ENCODE measurements around the gene ANK3. TPM values are rescaled to one million over a fixed set of nuclear protein-coding genes. Genes with fewer than 3 reads are reported as not detected.
A peak's percentile ranks its signal among the peaks of the same experiment; 100 is the strongest.

Gene ANK3
- total and polyA plus RNA-seq, 2 experiments from 2014 or later = 46.5 to 85.2 TPM

DNA sequence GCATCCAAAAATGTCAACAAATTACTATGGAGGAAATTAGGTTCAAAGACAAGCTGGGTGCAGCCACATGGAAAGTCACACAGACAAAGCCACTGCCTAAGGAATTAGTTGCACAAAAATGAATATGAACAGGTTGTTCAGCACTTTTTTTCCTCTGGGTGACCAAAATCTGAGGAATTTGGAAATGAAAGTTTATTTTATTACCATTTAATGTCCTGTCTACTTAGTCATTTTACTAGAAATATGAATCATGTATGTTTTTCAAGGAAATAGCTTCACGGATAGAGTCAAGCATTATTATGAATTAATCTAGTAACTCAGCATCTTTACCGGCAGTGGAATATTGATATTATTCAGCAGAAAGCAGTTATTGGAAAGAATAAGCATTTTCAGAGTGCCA lies 106.3 kb downstream of the ANK3 start (continued):
- TF ChIP-seq, protein P1, sequence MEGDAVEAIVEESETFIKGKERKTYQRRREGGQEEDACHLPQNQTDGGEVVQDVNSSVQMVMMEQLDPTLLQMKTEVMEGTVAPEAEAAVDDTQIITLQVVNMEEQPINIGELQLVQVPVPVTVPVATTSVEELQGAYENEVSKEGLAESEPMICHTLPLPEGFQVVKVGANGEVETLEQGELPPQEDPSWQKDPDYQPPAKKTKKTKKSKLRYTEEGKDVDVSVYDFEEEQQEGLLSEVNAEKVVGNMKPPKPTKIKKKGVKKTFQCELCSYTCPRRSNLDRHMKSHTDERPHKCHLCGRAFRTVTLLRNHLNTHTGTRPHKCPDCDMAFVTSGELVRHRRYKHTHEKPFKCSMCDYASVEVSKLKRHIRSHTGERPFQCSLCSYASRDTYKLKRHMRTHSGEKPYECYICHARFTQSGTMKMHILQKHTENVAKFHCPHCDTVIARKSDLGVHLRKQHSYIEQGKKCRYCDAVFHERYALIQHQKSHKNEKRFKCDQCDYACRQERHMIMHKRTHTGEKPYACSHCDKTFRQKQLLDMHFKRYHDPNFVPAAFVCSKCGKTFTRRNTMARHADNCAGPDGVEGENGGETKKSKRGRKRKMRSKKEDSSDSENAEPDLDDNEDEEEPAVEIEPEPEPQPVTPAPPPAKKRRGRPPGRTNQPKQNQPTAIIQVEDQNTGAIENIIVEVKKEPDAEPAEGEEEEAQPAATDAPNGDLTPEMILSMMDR (conservative IDR thresholded peaks at IDR 0.05; ENCODE audit: low read depth in 2 of 2) = no peak
- TF ChIP-seq, protein P2, sequence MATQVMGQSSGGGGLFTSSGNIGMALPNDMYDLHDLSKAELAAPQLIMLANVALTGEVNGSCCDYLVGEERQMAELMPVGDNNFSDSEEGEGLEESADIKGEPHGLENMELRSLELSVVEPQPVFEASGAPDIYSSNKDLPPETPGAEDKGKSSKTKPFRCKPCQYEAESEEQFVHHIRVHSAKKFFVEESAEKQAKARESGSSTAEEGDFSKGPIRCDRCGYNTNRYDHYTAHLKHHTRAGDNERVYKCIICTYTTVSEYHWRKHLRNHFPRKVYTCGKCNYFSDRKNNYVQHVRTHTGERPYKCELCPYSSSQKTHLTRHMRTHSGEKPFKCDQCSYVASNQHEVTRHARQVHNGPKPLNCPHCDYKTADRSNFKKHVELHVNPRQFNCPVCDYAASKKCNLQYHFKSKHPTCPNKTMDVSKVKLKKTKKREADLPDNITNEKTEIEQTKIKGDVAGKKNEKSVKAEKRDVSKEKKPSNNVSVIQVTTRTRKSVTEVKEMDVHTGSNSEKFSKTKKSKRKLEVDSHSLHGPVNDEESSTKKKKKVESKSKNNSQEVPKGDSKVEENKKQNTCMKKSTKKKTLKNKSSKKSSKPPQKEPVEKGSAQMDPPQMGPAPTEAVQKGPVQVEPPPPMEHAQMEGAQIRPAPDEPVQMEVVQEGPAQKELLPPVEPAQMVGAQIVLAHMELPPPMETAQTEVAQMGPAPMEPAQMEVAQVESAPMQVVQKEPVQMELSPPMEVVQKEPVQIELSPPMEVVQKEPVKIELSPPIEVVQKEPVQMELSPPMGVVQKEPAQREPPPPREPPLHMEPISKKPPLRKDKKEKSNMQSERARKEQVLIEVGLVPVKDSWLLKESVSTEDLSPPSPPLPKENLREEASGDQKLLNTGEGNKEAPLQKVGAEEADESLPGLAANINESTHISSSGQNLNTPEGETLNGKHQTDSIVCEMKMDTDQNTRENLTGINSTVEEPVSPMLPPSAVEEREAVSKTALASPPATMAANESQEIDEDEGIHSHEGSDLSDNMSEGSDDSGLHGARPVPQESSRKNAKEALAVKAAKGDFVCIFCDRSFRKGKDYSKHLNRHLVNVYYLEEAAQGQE (IDR thresholded peaks at IDR 0.05; ENCODE audit: unreplicated experiment) = no peak
- TF ChIP-seq JUNB (IDR thresholded peaks at IDR 0.05; ENCODE audit: unreplicated experiment) = no peak
- TF ChIP-seq NANOG (IDR thresholded peaks at IDR 0.05; ENCODE audit: borderline replicate concordance) = no peak
- TF ChIP-seq CREB1 (CRISPR knock-in tag; IDR thresholded peaks at IDR 0.05; ENCODE audit: low read depth) = no peak
- TF ChIP-seq ZNF114 (CRISPR knock-in tag; IDR thresholded peaks at IDR 0.05) = no peak

DNA sequence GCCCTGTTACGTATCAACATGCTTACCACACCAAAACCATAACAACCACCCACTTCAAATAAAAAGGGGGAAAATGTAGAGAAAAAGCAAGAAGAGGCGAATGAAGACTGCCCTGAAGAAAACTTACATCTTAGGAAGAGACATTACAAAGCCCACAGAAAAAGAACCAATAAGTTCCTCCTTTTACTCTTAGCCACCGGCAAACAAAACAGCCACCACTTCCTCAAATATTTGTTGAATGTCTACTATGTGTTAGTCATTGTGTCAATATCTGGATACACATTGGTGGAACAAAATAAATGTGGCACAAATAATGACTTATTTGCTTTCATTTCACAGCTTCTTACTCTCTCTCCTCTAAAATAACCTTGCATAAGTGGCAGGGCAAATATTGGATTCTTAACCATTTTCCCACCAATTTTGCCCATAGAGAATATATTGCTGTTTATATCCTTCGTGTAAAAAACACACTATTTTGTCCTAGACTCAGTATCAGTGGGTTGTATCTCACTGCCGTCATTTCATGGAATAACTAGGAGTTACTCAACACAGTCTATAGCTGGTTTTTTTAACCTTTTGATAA lies 106.8 kb downstream of the ANK3 start:
- Mint-ChIP-seq H3K36me3 (ENCODE audit: low read depth) (no peaks in the 10 kb centered on the region), H3K4me3 (no peak overlapping the region), H3K27ac (peak overlapping the region; percentile 5; the same call in 1 of the 2 replicates), H3K27me3 (ENCODE audit: insufficient read depth, low read depth, poor library complexity) (no peaks in the 10 kb centered on the region), H3K4me1 (peaks cover 20% of the 10 kb centered on the region), H3K9me3 (no peaks in the 10 kb centered on the region)
- Histone ChIP-seq H3F3A (replicated peaks; ENCODE audit: low read depth) (no peaks in the 10 kb centered on the region), H3K4me3 (no peak overlapping the region), H3K27ac (ENCODE audit: low read depth) (no peak overlapping the region), H3K27me3 (ENCODE audit: insufficient read depth) (no peaks in the 10 kb centered on the region), H3K36me3 (ENCODE audit: insufficient read depth) (no peaks in the 10 kb centered on the region), H3K9me2 (ENCODE audit: insufficient read depth) (no peaks in the 10 kb centered on the region), H4K20me1 (replicated peaks; ENCODE audit: insufficient read depth) (no peaks in the 10 kb centered on the region), H2AFZ (no peak overlapping the region), H3K4me1 (ENCODE audit: insufficient read depth) (peaks cover 18% of the 10 kb centered on the region), H3K4me2 (no peak overlapping the region), H3K79me2 (replicated peaks; ENCODE audit: insufficient read depth) (no peaks in the 10 kb centered on the region)
- ATAC-seq = no peak
- no peak for DNase-seq (ENCODE audit: low spot score)
- TF ChIP-seq EZH2phosphoT487 (IDR thresholded peaks at IDR 0.05; ENCODE audit: unreplicated experiment) = no peak
- TF ChIP-seq, protein P3, sequence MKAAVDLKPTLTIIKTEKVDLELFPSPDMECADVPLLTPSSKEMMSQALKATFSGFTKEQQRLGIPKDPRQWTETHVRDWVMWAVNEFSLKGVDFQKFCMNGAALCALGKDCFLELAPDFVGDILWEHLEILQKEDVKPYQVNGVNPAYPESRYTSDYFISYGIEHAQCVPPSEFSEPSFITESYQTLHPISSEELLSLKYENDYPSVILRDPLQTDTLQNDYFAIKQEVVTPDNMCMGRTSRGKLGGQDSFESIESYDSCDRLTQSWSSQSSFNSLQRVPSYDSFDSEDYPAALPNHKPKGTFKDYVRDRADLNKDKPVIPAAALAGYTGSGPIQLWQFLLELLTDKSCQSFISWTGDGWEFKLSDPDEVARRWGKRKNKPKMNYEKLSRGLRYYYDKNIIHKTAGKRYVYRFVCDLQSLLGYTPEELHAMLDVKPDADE (IDR thresholded peaks at IDR 0.05) = no peak
- no peak for TF ChIP-seq JUNB (IDR thresholded peaks at IDR 0.05; ENCODE audit: unreplicated experiment)
- TF ChIP-seq, protein P2 (IDR thresholded peaks at IDR 0.05; ENCODE audit: unreplicated experiment) = no peak
- TF ChIP-seq ZNF114 (CRISPR knock-in tag; IDR thresholded peaks at IDR 0.05) = no peak

Data from GM23338 (cell line).